Spinal cord (tissue), 10 donors: ENCODE results near the gene GIGYF2. TPM values are rescaled to one million over a fixed set of nuclear protein-coding genes. Genes with fewer than 3 reads are reported as not detected.

Source experiments
- DNase-seq, 6 donors: peaks; one replicate each; pipeline versions ENCODE4 v3.0.0 to v3.0.0-alpha.2; 2013 to 2015; ENCODE audit warnings: low spot score in 6 of 6, low read depth in 4 of 6
- H3K27ac ChIP-seq: one replicate; pipeline ENCODE4 v1.5.1; 2013; ENCODE audit warnings: low read depth, low read length, control low read depth
- H3K27me3 ChIP-seq: one replicate; pipeline ENCODE4 v1.6.1; 2013; ENCODE audit warnings: low read length; ENCODE audit not compliant: control insufficient read depth, insufficient read depth
- H3K36me3 ChIP-seq: one replicate; pipeline ENCODE4 v1.6.1; 2013; ENCODE audit warnings: low read length; ENCODE audit not compliant: control insufficient read depth, insufficient read depth
- H3K4me1 ChIP-seq: one replicate; pipeline ENCODE4 v1.6.1; 2013; ENCODE audit warnings: low read length; ENCODE audit not compliant: control insufficient read depth, insufficient read depth
- H3K4me3 ChIP-seq: one replicate; pipeline ENCODE4 v1.5.1; 2013; ENCODE audit warnings: low read depth, low read length, control low read depth
- H3K9me3 ChIP-seq: one replicate; pipeline ENCODE4 v1.6.1; 2013; ENCODE audit warnings: low read length; ENCODE audit not compliant: control insufficient read depth, insufficient read depth
- WGBS: methylation state at CpG from one replicate; pipeline ENCODE4 v1.1.5; 2013; ENCODE audit warnings: missing lambda C conversion rate; ENCODE audit not compliant: insufficient coverage; 5-methylcytosine and 5-hydroxymethylcytosine counted together
- polyA plus RNA-seq, 2 donors: library from polyadenylated mRNA; unstranded; fragments of 120-200 nt; gene quantifications; one replicate each; pipeline ENCODE4 v1.2.1, GENCODE V29; 2013; ENCODE audit not compliant: insufficient read length in 2 of 2
- total RNA-seq, 2 donors: library from RNA; depleted of rRNA in 1 of 2; stranded (reverse); fragments of 120-200 nt in 1 of 2; fragments of >200 nt in 1 of 2; gene quantifications; one replicate each; pipeline versions ENCODE4 v1.2.3 to v1.2.4, GENCODE V29; 2013 to 2014
- donor health status: healthy.

Gene GIGYF2
- total and polyA plus RNA-seq, 4 donors: 38.9 to 98.7 (median 65.5) TPM

DNA sequence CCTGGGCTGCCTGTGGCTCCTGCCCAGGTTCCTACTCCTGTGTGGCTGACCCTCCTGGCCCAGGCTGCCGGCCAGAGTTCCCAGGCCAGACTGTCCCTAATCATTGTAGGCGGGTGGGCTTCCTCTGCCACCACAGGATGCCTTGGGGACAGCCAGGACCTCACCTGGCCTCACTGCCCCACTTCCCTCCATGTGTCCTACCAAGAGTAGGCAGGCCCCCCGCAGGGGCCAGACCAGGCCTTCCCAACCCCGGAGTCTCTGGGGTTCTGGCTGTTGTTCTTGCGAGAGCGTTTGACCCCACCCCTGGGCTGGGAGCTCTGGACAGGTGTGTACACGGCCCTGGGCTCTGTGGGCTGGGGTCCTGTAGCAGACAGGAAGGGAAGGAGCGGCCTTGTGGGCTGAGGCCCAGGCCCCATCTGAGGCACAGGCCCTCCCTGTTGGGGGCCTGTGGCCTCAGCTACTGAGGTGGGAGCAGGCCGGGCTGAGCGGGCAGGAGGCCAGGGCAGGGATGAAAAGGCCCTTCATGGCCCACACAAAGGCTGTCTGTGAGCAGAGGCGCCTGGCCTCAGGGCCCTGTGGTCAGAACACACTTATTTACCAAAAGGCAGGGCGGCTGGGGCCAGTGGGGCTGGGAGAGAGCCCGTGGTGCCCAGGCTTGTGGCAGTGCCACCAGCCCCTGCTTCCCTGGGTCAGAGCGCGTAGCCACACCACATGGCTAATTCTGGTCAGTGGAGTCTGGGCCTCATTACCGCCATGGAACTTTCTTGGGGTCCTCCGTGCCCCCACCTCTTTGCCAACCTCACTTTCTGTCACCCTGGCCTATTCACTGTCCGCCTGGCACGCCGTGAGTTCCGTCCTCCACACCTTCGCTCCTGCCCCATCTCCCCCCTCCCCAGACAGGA, 175.0 kb downstream of the GIGYF2 start:
- peak in 2 of 6 donors; percentile 10 to 76 for DNase-seq
- no peak overlapping the region for H3K4me3 ChIP-seq
- peaks cover 39% of the 10 kb centered on the region for H3K36me3 ChIP-seq
- H3K9me3 ChIP-seq: no peaks in the 10 kb centered on the region
- H3K27me3 ChIP-seq: no peaks in the 10 kb centered on the region
- H3K4me1 ChIP-seq: peaks cover 57% of the 10 kb centered on the region
- peak overlapping the region; percentile 52 for H3K27ac ChIP-seq
- WGBS: 69% methylated on average over 22 of the region's 22 CpGs

DNA sequence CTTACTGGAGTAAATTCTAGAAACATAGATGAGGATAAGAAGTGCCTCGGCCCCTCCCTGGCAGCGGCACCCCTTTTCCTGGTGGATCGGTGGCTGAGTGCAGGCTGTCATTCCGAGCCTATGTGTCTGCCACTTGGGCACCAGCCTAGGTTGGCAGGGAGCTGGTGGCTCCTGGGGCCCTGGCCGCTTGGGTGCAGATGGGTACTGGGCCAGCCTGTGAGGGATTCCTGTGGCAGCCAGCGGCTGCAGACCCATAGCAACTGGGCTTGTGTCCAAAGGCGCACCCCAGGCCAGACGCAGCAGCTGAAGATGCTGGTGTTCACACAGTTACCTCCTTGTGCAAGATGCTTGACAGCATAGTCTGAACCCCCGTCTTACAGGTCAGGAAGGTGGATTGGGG, 175.7 kb downstream of the GIGYF2 start:
- peak in 1 of 6 donors; percentile 37 for DNase-seq
- no peaks in the 10 kb centered on the region for H3K27me3 ChIP-seq
- H3K4me1 ChIP-seq: peaks cover 64% of the 10 kb centered on the region
- 64% methylated on average over 9 of the region's 9 CpGs for WGBS
- H3K9me3 ChIP-seq: no peaks in the 10 kb centered on the region
- H3K27ac ChIP-seq: peak overlapping the region; percentile 52
- peaks cover 39% of the 10 kb centered on the region for H3K36me3 ChIP-seq
- no peak overlapping the region for H3K4me3 ChIP-seq

DNA sequence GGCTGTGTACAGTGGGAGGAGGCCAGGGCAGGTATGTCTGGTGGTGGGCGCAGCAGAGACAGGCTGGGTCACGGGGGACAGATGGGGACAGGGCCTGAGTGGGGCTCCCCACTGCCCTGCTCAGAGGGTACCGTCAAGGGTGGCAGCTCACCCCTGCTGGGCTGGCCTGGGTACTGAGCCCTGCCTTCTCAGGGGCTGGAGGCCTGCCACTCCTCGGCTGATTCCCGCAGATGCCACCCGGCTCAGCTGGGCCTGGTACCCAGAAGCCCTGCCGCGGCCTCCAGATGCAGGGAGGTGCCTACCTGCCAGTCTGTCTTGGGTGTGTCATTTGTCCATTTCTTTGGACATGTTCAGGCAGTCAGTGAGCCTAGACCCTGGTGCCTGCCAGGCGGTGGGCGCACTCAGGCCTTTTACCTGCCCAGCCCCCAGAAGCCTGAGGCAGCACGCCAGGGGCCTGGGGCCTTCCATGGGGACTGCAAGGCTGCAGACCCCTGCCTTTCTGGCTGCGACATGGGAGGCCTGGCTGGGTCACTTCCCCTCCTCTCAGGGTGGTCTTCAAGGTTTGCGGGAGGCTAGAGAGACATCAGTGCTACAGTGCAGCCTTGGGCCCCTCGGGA, 176.3 kb downstream of the GIGYF2 start:
- no peak for DNase-seq
- Histone ChIP-seq H3K27ac (no peak overlapping the region), H3K4me1 (peaks cover 69% of the 10 kb centered on the region), H3K27me3 (no peaks in the 10 kb centered on the region), H3K9me3 (no peaks in the 10 kb centered on the region), H3K4me3 (no peak overlapping the region), H3K36me3 (peaks cover 45% of the 10 kb centered on the region)
- 85% methylated on average over 14 of the region's 14 CpGs for WGBS

DNA sequence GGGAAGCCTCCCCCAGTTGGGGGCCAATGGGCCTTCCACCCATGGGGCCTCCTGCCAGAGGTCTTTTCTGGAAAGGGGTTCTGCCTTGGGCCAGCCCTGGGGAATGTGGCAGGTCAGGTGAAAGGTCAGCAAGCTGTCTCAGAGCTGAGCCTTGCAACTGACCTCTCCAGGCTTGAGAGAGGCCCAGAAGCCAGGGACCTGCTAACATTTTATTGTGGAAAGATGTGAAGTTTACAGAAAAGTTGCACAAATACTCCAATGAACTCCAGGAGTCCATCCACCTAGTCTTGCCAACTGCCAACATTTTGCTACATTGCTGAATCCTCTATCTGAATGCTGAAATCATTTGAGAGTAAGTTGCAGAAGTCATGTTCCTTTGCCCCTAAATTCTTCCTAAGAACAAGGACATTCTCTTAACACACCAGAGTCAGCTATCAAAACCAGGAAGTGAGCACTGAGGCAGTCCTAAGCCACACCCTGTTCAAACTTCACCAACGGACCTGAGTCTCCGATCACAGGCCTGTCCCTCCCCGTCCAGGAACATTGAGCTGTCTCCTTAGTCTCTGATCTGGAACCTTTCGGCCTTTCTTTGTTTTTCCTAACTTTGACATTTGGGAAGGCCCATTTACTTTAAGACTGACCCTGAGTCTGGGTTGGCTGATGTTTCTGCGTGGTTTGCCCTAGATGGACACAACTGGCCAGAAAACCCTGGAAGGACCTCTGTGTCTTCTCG, 176.9 kb downstream of the GIGYF2 start:
- no peaks in the 10 kb centered on the region for H3K9me3 ChIP-seq
- no peak for DNase-seq
- H3K27ac ChIP-seq: no peak overlapping the region
- H3K27me3 ChIP-seq: no peaks in the 10 kb centered on the region
- peaks cover 50% of the 10 kb centered on the region for H3K36me3 ChIP-seq
- 100% methylated on average over 5 of the region's 6 CpGs for WGBS
- H3K4me1 ChIP-seq: peaks cover 69% of the 10 kb centered on the region
- no peak overlapping the region for H3K4me3 ChIP-seq

DNA sequence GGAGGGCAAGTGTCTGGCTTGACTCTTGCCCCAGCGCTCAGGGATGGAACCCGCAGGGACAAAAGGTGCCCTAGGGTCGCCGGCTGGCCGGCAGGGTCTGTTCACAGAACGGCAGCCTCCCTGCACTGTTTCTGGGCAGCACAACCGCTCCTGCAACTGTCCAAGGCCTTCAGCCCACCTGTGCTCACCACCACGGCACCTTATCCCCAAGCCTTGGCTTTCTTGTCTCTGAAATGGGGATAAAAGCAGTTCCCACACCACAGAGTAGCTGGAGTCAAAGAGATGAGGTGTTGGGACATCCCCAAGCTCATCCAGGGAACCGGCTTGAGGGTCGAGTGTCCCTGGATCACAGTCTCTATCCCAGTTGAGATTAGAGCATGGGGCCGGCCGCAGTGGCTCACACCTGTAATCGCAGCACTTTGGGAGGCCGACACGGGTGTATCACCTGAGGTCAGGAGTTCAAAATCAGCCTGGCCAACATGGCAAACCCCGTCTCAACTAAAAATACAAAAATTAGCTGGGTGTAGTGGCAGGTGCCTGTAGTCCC, 177.6 kb downstream of the GIGYF2 start:
- H3K27me3 ChIP-seq: no peaks in the 10 kb centered on the region

DNA sequence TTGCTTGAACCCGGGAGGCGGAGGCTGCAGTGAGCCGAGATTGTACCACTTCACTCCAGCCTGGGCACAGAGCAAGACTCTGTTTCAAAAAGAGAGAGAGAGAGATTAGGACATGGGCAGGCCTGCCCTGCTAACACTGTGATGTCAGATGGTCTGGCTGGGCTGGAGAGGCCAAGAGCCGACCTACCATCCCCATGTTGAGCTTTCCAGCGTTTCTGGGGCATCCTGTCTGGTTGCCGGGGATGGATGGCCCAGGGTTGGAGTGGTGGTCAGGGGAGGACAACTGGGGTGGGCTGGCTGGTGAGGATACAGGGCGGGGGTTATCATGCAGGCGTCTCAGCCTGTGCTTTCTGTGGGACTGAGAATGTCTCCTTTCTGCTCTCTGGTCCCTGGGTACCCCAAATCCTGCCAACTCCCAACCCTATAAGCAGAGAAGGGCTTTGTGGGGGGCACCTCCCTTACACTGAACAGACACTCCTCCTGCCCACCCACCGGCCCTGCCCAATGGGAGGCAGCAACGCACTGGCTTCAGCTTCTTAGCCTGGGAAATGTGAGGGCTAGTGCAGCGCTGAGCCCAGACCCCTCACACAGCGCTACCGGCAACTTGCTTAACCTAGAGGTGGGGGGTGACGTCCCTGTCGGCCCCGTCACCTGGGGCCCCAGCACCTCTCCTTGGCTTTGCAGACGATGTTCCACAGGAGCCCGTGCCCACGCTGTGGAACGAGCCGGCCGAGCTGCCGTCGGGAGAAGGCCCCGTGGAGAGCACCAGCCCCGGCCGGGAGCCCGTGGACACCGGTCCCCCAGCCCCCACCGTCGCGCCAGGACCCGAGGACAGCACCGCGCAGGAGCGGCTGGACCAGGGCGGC, 178.4 kb downstream of the GIGYF2 start:
- H3K27me3 ChIP-seq: no peaks in the 10 kb centered on the region
- H3K4me3 ChIP-seq: peak overlapping the region; percentile 16
- H3K4me1 ChIP-seq: peaks cover 64% of the 10 kb centered on the region
- peak in 2 of 6 donors; percentile 49 to 76 for DNase-seq
- 13% methylated on average over 23 of the region's 37 CpGs for WGBS
- H3K9me3 ChIP-seq: no peaks in the 10 kb centered on the region
- peaks cover 57% of the 10 kb centered on the region for H3K36me3 ChIP-seq
- H3K27ac ChIP-seq: no peak overlapping the region

More for the DNA sequence above, 177.6 kb downstream of the GIGYF2 start:
- Histone ChIP-seq H3K27ac (no peak overlapping the region), H3K36me3 (peaks cover 55% of the 10 kb centered on the region), H3K4me1 (peaks cover 65% of the 10 kb centered on the region), H3K4me3 (no peak overlapping the region), H3K9me3 (no peaks in the 10 kb centered on the region)
- no peak for DNase-seq
- 95% methylated on average over 12 of the region's 16 CpGs for WGBS

DNA sequence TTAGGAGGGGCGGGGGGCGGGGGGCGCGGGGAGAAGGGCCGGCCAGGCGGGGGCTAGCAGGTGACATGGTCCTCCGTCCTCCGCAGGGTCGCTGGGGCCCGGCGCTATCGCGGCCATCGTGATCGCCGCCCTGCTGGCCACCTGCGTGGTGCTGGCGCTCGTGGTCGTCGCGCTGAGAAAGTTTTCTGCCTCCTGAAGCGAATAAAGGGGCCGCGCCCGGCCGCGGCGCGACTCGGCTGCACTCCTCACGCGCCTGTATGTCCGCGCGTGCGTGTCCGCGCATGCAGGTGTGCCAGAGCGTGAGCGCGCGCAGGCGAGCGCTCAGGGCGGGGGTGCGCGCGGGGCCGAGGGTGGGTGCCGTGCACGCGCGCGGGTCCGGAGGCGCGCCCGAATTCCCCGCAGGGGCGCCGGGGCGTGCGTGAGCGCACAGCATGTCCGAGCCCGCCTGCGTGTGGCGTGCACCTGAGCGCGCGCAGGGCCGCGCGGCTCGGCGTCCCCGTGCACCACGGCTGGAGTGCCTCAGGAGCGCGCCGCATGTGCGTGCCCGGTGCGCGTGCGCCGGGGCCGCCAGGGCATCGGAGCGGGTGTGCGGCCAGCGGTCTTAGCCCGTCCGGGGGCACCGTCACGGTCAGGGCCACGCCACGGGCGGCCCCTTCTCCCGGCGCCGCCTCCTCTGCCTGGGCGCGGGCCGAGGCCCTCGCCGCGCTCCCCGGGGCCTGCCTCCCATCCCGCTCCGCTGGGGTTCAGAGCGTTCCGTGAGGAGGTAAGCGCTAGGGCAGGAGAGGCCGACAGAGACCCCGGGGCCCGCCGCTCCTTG, 179.2 kb downstream of the GIGYF2 start:
- H3K27me3 ChIP-seq: no peaks in the 10 kb centered on the region
- H3K9me3 ChIP-seq: no peaks in the 10 kb centered on the region
- peak overlapping the region; percentile 33 for H3K4me3 ChIP-seq
- no peak overlapping the region for H3K27ac ChIP-seq
- peak in 5 of 6 donors; percentile 28 to 91 (median 56) for DNase-seq
- H3K4me1 ChIP-seq: peaks cover 55% of the 10 kb centered on the region
- H3K36me3 ChIP-seq: peaks cover 58% of the 10 kb centered on the region
- under 1% methylated on average over 118 of the region's 119 CpGs for WGBS

DNA sequence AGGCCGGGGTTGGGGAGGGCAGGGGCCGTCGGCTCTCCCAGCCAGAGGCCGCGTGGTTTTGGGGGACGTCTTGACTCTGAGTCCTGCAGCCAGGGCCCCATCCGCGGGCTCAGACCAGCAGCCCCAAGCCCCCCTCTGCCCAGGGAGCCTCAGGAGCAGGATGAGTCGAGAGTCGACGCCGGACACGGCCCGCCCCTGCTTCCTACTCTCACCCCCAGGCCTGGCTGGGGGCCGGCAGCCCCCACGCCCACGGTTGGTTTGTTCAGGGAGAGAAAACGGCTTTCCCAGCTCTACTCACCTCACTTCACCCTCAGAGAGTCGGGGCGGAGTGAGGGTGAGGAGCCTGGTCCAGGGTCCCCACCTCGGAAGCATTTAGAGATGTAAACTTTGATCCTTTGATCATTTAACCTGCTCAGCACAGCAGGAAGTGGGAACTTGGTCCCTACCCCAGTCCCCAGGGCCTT, 179.9 kb downstream of the GIGYF2 start:
- H3K9me3 ChIP-seq: no peaks in the 10 kb centered on the region
- H3K27ac ChIP-seq: no peak overlapping the region
- peaks cover 49% of the 10 kb centered on the region for H3K4me1 ChIP-seq
- DNase-seq: peak in 1 of 6 donors; percentile 11
- H3K27me3 ChIP-seq: no peaks in the 10 kb centered on the region
- peaks cover 57% of the 10 kb centered on the region for H3K36me3 ChIP-seq
- H3K4me3 ChIP-seq: peak overlapping the region; percentile 33
- 9% methylated on average over 9 of the region's 21 CpGs for WGBS
